GM12878 (cell line): ENCODE data around the gene OR51B6. TPM values are rescaled to one million over a fixed set of nuclear protein-coding genes. Genes with fewer than 3 reads are reported as not detected.

Source experiments
- ATF7 ChIP-seq: fragments of 450-650 bp; IDR thresholded peaks from 2 replicates; pipeline ENCODE4 v1.6.1; 2016; ENCODE audit warnings: low read depth, mild to moderate bottlenecking
- CBX3 ChIP-seq: fragments of 200-600 bp; sonication (generic); IDR thresholded peaks from 2 replicates; pipeline ENCODE4 v1.6.1; 2016; ENCODE audit warnings: low read depth, borderline replicate concordance
- CTCF ChIP-seq, 3 experiments: IDR thresholded peaks in 2 of 3; conservative IDR thresholded peaks in 1 of 3; 2 replicates each; pipeline ENCODE4 v1.5.1; 2011; ENCODE audit warnings: low read depth in 3 of 3, low read length in 3 of 3, mild to moderate bottlenecking in 3 of 3, control low read depth in 2 of 3, moderate library complexity in 2 of 3, inconsistent platforms in 1 of 3, mixed read lengths in 1 of 3; ENCODE audit not compliant: control insufficient read depth in 2 of 3, insufficient read depth in 1 of 3; ENCODE audit errors: extremely low read depth in 1 of 3
- ETV6 ChIP-seq, 2 experiments: fragments of 450-650 bp in 1 of 2; IDR thresholded peaks in 1 of 2; conservative IDR thresholded peaks in 1 of 2; 2 replicates each; pipeline ENCODE4 v1.6.1; 2014; ENCODE audit warnings: antibody characterized with exemption in 1 of 2, borderline replicate concordance in 1 of 2, low read depth in 1 of 2, mild to moderate bottlenecking in 1 of 2, moderate library complexity in 1 of 2
- HDAC6 ChIP-seq: fragments of 200-600 bp; sonication (generic); IDR thresholded peaks from one replicate; pipeline ENCODE4 v1.8.0; 2017; ENCODE audit warnings: antibody characterized with exemption; ENCODE audit not compliant: unreplicated experiment
- IKZF1 ChIP-seq: fragments of 450-650 bp; conservative IDR thresholded peaks from 2 replicates; pipeline ENCODE4 v1.6.1; 2017; ENCODE audit warnings: antibody characterized with exemption, mild to moderate bottlenecking
- IKZF2 ChIP-seq, 2 experiments: fragments of 450-650 bp; IDR thresholded peaks; 2 replicates each; pipeline ENCODE4 v1.6.1; 2017; ENCODE audit warnings: mild to moderate bottlenecking in 2 of 2, moderate library complexity in 2 of 2
- MXI1 ChIP-seq: fragments of 150-350 bp; IDR thresholded peaks from 2 replicates; pipeline ENCODE4 v1.6.1; 2011; ENCODE audit warnings: low read depth, mild to moderate bottlenecking, inconsistent platforms, low read length, improper control_type of control experiment
- PKNOX1 ChIP-seq: fragments of 450-650 bp; IDR thresholded peaks from 2 replicates; pipeline ENCODE4 v1.6.1; 2016; ENCODE audit warnings: mild to moderate bottlenecking
- RAD21 ChIP-seq: IDR thresholded peaks from 2 replicates; pipeline ENCODE4 v1.6.1; 2011; ENCODE audit warnings: mild to moderate bottlenecking, low read depth, low read length, moderate library complexity; ENCODE audit not compliant: insufficient read depth
- RUNX3 ChIP-seq: IDR thresholded peaks from 2 replicates; pipeline ENCODE4 v1.6.1; 2012; ENCODE audit warnings: low read length, inconsistent platforms
- SMAD1 ChIP-seq: fragments of 450-650 bp; IDR thresholded peaks from 2 replicates; pipeline ENCODE4 v1.6.1; 2018; ENCODE audit warnings: mild to moderate bottlenecking, low read depth; ENCODE audit not compliant: partially characterized antibody
- SMC3 ChIP-seq: IDR thresholded peaks from 2 replicates; pipeline ENCODE4 v1.6.1; 2011; ENCODE audit warnings: low read length, improper control_type of control experiment, borderline replicate concordance
- TBL1XR1 ChIP-seq: IDR thresholded peaks from 2 replicates; pipeline ENCODE4 v1.6.1; 2012; ENCODE audit warnings: low read depth, low read length, improper control_type of control experiment
- ZNF24 ChIP-seq: fragments of 450-650 bp; IDR thresholded peaks from 2 replicates; pipeline ENCODE4 v1.6.1; 2017; ENCODE audit warnings: antibody characterized with exemption, mild to moderate bottlenecking
- polyA plus RNA-seq, 11 experiments: library from polyadenylated mRNA; depleted of rRNA in 4 of 11; unstranded in 6 of 11; stranded (reverse) in 5 of 11; fragments of >200 nt; fragmentation: Nextera tagmentation in 4 of 11; fragmentation: Illumina TruSeq in 1 of 11; extraction: Ambion mirVana in 4 of 11; extraction: Trizol in 1 of 11; gene quantifications; 1 replicate in 1 of 11; 2 replicates in 10 of 11; pipeline versions ENCODE4 v1.2.1 to v1.2.3, GENCODE V29; 2011 to 2016; ENCODE audit warnings: inconsistent platforms in 2 of 11, missing spikeins in 2 of 11, low read depth in 1 of 11
- total RNA-seq, 4 experiments: library from RNA; depleted of rRNA in 3 of 4; stranded (reverse); fragments of >200 nt in 3 of 4; fragmentation: Illumina TruSeq in 1 of 4; extraction: Trizol in 1 of 4; gene quantifications; 2 replicates each; pipeline versions ENCODE4 v1.2.1 to v1.2.3, GENCODE V29; 2013 to 2021

The OR51B6 gene
- total and polyA plus RNA-seq, 10 of the 15 experiments (the other 5 are each of a cell fraction or from before 2014, with no cell fraction given) = 0.17 TPM; not detected in 9

GRCh38 chr11:5369789-5370188, 18.5 kb downstream of the OR51B6 start (continued):
- no peak for TF ChIP-seq CBX3
- TF ChIP-seq ATF7 = peak; percentile 31; the same call in 1 of the 2 replicates
- TF ChIP-seq SMAD1 = no peak
- peak; percentile 71; the same call in 1 of the 2 replicates for TF ChIP-seq SMC3
- TF ChIP-seq RUNX3 = no peak
- no peak for TF ChIP-seq ETV6 (conservative IDR thresholded peaks at IDR 0.05 in 1 of 2, IDR thresholded peaks at IDR 0.05 in 1 of 2; ENCODE audit: borderline replicate concordance in 1 of 2, low read depth in 1 of 2)
- no peak for TF ChIP-seq ZNF24
- TF ChIP-seq PKNOX1 = no peak
- TF ChIP-seq RAD21 = peak; percentile 29
- no peak for TF ChIP-seq HDAC6
- no peak for TF ChIP-seq TBL1XR1
- no peak for TF ChIP-seq MXI1
- no peak for TF ChIP-seq IKZF2 (IDR thresholded peaks at IDR 0.05)
- peak in 2 of 3 experiments; percentile 22 to 61; a peak in 3 of 6 replicates for TF ChIP-seq CTCF (IDR thresholded peaks at IDR 0.05 in 2 of 3, conservative IDR thresholded peaks at IDR 0.05 in 1 of 3; ENCODE audit: control insufficient read depth in 2 of 3, extremely low read depth in 1 of 3, insufficient read depth in 1 of 3, low read depth in 3 of 3, low read length in 3 of 3)
- TF ChIP-seq IKZF1 = no peak
